GM10248 (cell line): Measurements from ENCODE around the gene PDHA1.
A peak's percentile ranks its signal among the peaks of the same experiment; 100 is the strongest.

Source experiments
- CTCF ChIA-PET: fragments of 300-600 bp; sonication (Branson Sonifier 250); formaldehyde crosslinking; extraction: SDS; loops from one replicate; lab custom pipeline; 2021; ENCODE audit warnings: antibody characterized with exemption; lab: Yijun Ruan, JAX
- POLR2A ChIA-PET: fragments of 350-650 bp; sonication (Branson Sonifier 250); formaldehyde crosslinking; extraction: SDS; loops from one replicate; lab custom pipeline; 2020; ENCODE audit warnings: antibody characterized with exemption; lab: Yijun Ruan, JAX
- DNase-seq: peaks from one replicate; pipeline ENCODE4 v3.0.0; 2012; ENCODE audit errors: extremely low spot score
- CTCF ChIP-seq: IDR thresholded peaks from 2 replicates; pipeline ENCODE4 v1.5.1; 2012; ENCODE audit warnings: mild to moderate bottlenecking, low read depth; ENCODE audit errors: extremely low read depth, missing control alignments, control extremely low read depth

PDHA1 gene

GRCh38 chrX:19382555-19383145, 38.9 kb downstream of the PDHA1 start:
- ChIA-PET POLR2A (no interaction called here), CTCF (interaction anchor here (0.7 to 3.2 kb wide), 14 partner anchors 11 to 685 kb away, joined by 3 to 21 read pairs (median 4); no protein-coding TSS in a partner anchor)
- peak; percentile 60 for DNase-seq
- peak; percentile 67 for TF ChIP-seq CTCF

GRCh38 chrX:19386679-19387078, 43.0 kb downstream of the PDHA1 start:
- ChIA-PET CTCF (no interaction called here), POLR2A (no interaction called here)
- no peak for TF ChIP-seq CTCF
- DNase-seq: no peak

GRCh38 chrX:19388064-19388679, 44.4 kb downstream of the PDHA1 start:
- TF ChIP-seq CTCF: no peak
- ChIA-PET POLR2A (no interaction called here), CTCF (no interaction called here)
- DNase-seq: no peak

- no peak for TF ChIP-seq CTCF
- CTCF ChIA-PET: no interaction called here
- POLR2A ChIA-PET: no interaction called here
- DNase-seq: no peak
Observed at GRCh38 chrX:19388741-19389140, 45.0 kb downstream of the PDHA1 start.

GRCh38 chrX:19389227-19389845, 45.6 kb downstream of the PDHA1 start:
- POLR2A ChIA-PET: no interaction called here
- CTCF ChIA-PET: interaction anchor here (1.1 kb wide), 1 partner anchor 17 kb away, joined by 3 read pairs; no protein-coding TSS in a partner anchor
- DNase-seq: no peak
- TF ChIP-seq CTCF: no peak

GRCh38 chrX:19392078-19392477, 48.4 kb downstream of the PDHA1 start:
- no peak for TF ChIP-seq CTCF
- CTCF ChIA-PET: no interaction called here
- POLR2A ChIA-PET: no interaction called here
- no peak for DNase-seq
